SK-N-SH (cell line): Measurements from ENCODE around the gene EPB41L4B. TPM values are rescaled to one million over a fixed set of nuclear protein-coding genes. Genes with fewer than 3 reads are reported as not detected.

Experiments
- CTCF ChIA-PET: fragments of 300-600, 350-600 bp; formaldehyde crosslinking; extraction: SDS; loops from one replicate; lab custom pipeline; 2021; lab: Yijun Ruan, JAX
- POLR2A ChIA-PET: fragments of 350-600 bp; sonication (Branson Sonifier 250); formaldehyde crosslinking; extraction: SDS; loops from one replicate; lab custom pipeline; 2020; ENCODE audit warnings: antibody characterized with exemption, inconsistent platforms; lab: Yijun Ruan, JAX
- DNase-seq: peaks from one replicate; pipeline ENCODE4 v3.0.0; 2012
- H2AFZ ChIP-seq: fragments of 200-600 bp; sonication (generic); 2 replicates; pipeline ENCODE4 v1.8.1; 2016; ENCODE audit warnings: antibody characterized with exemption, mild to moderate bottlenecking, low read depth
- H3F3A ChIP-seq: fragments of 200-600 bp; sonication (generic); replicated peaks from 2 replicates; pipeline ENCODE3; 2016; ENCODE audit warnings: antibody characterized with exemption, mild to moderate bottlenecking; ENCODE audit not compliant: insufficient read depth
- H3K27ac ChIP-seq, 2 experiments: fragments of 200-500 bp in 1 of 2; fragments of 200-600 bp in 1 of 2; sonication (Bioruptor generic) in 1 of 2; sonication (generic), shearing (Covaris generic) in 1 of 2; 2 replicates each; pipeline versions ENCODE4 v1.5.1 to v1.6.1; 2014 to 2016; ENCODE audit warnings: low read depth in 2 of 2, inconsistent platforms in 1 of 2, low read length in 1 of 2, mild to moderate bottlenecking in 1 of 2, mixed read lengths in 1 of 2
- H3K27me3 ChIP-seq: fragments of 200-600 bp; sonication (generic), shearing (Covaris generic); 2 replicates; pipeline ENCODE4 v1.6.1; 2016; ENCODE audit warnings: mixed run types; ENCODE audit not compliant: insufficient read depth
- H3K36me3 ChIP-seq, 2 experiments: fragments of 200-500 bp in 1 of 2; fragments of 200-600 bp in 1 of 2; sonication (Bioruptor generic) in 1 of 2; sonication (generic) in 1 of 2; replicated peaks in 1 of 2; 2 replicates each; pipeline versions ENCODE3 to v1.5.1; 2014 to 2016; ENCODE audit warnings: low read length in 1 of 2, mild to moderate bottlenecking in 1 of 2; ENCODE audit not compliant: insufficient read depth in 2 of 2, control insufficient read depth in 1 of 2
- H3K4me1 ChIP-seq, 2 experiments: fragments of 200-500 bp in 1 of 2; fragments of 200-600 bp in 1 of 2; sonication (Bioruptor generic) in 1 of 2; sonication (generic), shearing (Covaris generic) in 1 of 2; 2 replicates each; pipeline versions ENCODE4 v1.5.1 to v1.6.1; 2014 to 2016; ENCODE audit warnings: low read depth in 1 of 2, low read length in 1 of 2, mixed run types in 1 of 2; ENCODE audit not compliant: insufficient read depth in 2 of 2, control insufficient read depth in 1 of 2
- H3K4me2 ChIP-seq: fragments of 200-600 bp; sonication (generic), shearing (Covaris generic); 2 replicates; pipeline ENCODE4 v1.6.1; 2017; ENCODE audit warnings: mixed run types
- H3K4me3 ChIP-seq, 2 experiments: fragments of 200-500 bp in 1 of 2; fragments of 200-600 bp in 1 of 2; sonication (Bioruptor generic) in 1 of 2; sonication (generic), shearing (Covaris generic) in 1 of 2; 2 replicates each; pipeline versions ENCODE4 v1.5.1 to v1.8.1; 2014 to 2016; ENCODE audit warnings: low read depth in 2 of 2, inconsistent platforms in 1 of 2, low read length in 1 of 2, mild to moderate bottlenecking in 1 of 2, mixed read lengths in 1 of 2, moderate library complexity in 1 of 2
- H3K79me2 ChIP-seq: fragments of 200-600 bp; sonication (generic); 2 replicates; pipeline ENCODE4 v1.8.1; 2017; ENCODE audit warnings: mild to moderate bottlenecking; ENCODE audit not compliant: insufficient read depth
- H3K9ac ChIP-seq: fragments of 200-600 bp; sonication (generic); 2 replicates; pipeline ENCODE4 v1.6.1; 2017; ENCODE audit warnings: mixed run types
- H3K9me2 ChIP-seq: fragments of 200-600 bp; sonication (generic); 2 replicates; pipeline ENCODE4 v1.6.1; 2017; ENCODE audit warnings: mixed run types
- H3K9me3 ChIP-seq: fragments of 200-600 bp; sonication (generic); 2 replicates; pipeline ENCODE4 v1.6.1; 2017; ENCODE audit warnings: mixed run types, mild to moderate bottlenecking, moderate library complexity
- H4K20me1 ChIP-seq: fragments of 200-600 bp; sonication (generic); 2 replicates; pipeline ENCODE4 v1.6.1; 2017; ENCODE audit warnings: mild to moderate bottlenecking, mixed run types; ENCODE audit not compliant: insufficient read depth
- CHD2 ChIP-seq: fragments of 150-350 bp; IDR thresholded peaks from 2 replicates; pipeline ENCODE4 v1.6.1; 2018; ENCODE audit warnings: low read length; ENCODE audit not compliant: partially characterized antibody
- EP300 ChIP-seq, 2 experiments: IDR thresholded peaks; 2 replicates each; pipeline versions ENCODE4 v1.4.0 to v1.6.1; 2012; ENCODE audit warnings: borderline replicate concordance in 1 of 2, low read depth in 1 of 2, low read length in 1 of 2
- FOXJ3 ChIP-seq: sonication (generic); formaldehyde crosslinking; IDR thresholded peaks from 2 replicates; pipeline ENCODE4 v1.5.1; 2020; ENCODE audit warnings: mild to moderate bottlenecking, missing genetic modification reagents
- FOXM1 ChIP-seq: IDR thresholded peaks from 2 replicates; pipeline ENCODE4 v1.4.0; 2012; ENCODE audit warnings: low read depth, mild to moderate bottlenecking
- GABPA ChIP-seq: IDR thresholded peaks from 2 replicates; pipeline ENCODE4 v1.4.0; 2012; ENCODE audit warnings: low read depth, mild to moderate bottlenecking
- GATA2 ChIP-seq: sonication (generic); formaldehyde crosslinking; IDR thresholded peaks from 2 replicates; pipeline ENCODE4 v1.5.0; 2020; ENCODE audit warnings: mild to moderate bottlenecking, missing genetic modification reagents
- IRF3 ChIP-seq: fragments of 150-350 bp; IDR thresholded peaks from 2 replicates; pipeline ENCODE4 v1.6.1; 2016; ENCODE audit warnings: mild to moderate bottlenecking, low read depth, low read length
- MXI1 ChIP-seq: IDR thresholded peaks from 2 replicates; pipeline ENCODE4 v1.6.1; 2012; ENCODE audit warnings: mild to moderate bottlenecking, low read depth, low read length, improper control_type of control experiment
- NFIC ChIP-seq: IDR thresholded peaks from 2 replicates; pipeline ENCODE4 v1.4.0; 2012; ENCODE audit warnings: borderline replicate concordance
- PBX3 ChIP-seq: IDR thresholded peaks from 2 replicates; pipeline ENCODE4; 2012
- POLR2AphosphoS5 ChIP-seq: IDR thresholded peaks from 2 replicates; pipeline ENCODE4 v1.6.1; 2012; ENCODE audit warnings: low read depth, low read length
- RAD21 ChIP-seq: IDR thresholded peaks from 2 replicates; pipeline ENCODE4 v1.6.1; 2012; ENCODE audit warnings: mild to moderate bottlenecking, low read length
- RCOR1 ChIP-seq: fragments of 150-350 bp; IDR thresholded peaks from 2 replicates; pipeline ENCODE4 v1.6.1; 2017; ENCODE audit warnings: antibody characterized with exemption, low read length
- RFX5 ChIP-seq: IDR thresholded peaks from 2 replicates; pipeline ENCODE4 v1.6.1; 2012; ENCODE audit warnings: mild to moderate bottlenecking, improper control_type of control experiment, low read length
- TAF1 ChIP-seq: IDR thresholded peaks from 2 replicates; pipeline ENCODE4 v1.6.1; 2012; ENCODE audit warnings: low read depth, mild to moderate bottlenecking, low read length, moderate library complexity, borderline replicate concordance
- TCF12 ChIP-seq: IDR thresholded peaks from 2 replicates; pipeline ENCODE4 v1.4.0; 2012
- TEAD4 ChIP-seq: IDR thresholded peaks from 2 replicates; pipeline ENCODE4 v1.4.0; 2012; ENCODE audit warnings: mild to moderate bottlenecking, borderline replicate concordance; ENCODE audit not compliant: insufficient read depth
- YY1 ChIP-seq: IDR thresholded peaks from 2 replicates; pipeline ENCODE4 v1.4.0; 2012; ENCODE audit warnings: low read depth, mild to moderate bottlenecking
- WGBS: methylation state at CpG from one replicate; pipeline ENCODE4 v1.1.6; 2017; ENCODE audit warnings: low lambda C conversion rate; 5-methylcytosine and 5-hydroxymethylcytosine counted together
- polyA plus RNA-seq, 3 experiments: library from polyadenylated mRNA; depleted of rRNA; stranded (reverse); fragments of >200 nt; gene quantifications; 2 replicates each; pipeline ENCODE4 v1.2.3, GENCODE V29; 2012

EPB41L4B gene
- polyA plus RNA-seq, 1 of the 3 experiments (the other 2 are of a cell fraction): 0.59 TPM

- no peak for TF ChIP-seq EP300 (IDR thresholded peaks at IDR 0.05; ENCODE audit: borderline replicate concordance in 1 of 2, low read depth in 1 of 2, low read length in 1 of 2)
- no peak for TF ChIP-seq YY1
- no peak for TF ChIP-seq FOXM1
- TF ChIP-seq POLR2AphosphoS5: no peak
- TF ChIP-seq RFX5: no peak
- TF ChIP-seq FOXJ3: no peak
- TF ChIP-seq GATA2 (CRISPR knock-in tag): no peak
- no peak for TF ChIP-seq TCF12
- TF ChIP-seq RCOR1: no peak
These were observed 158.2 kb downstream of the EPB41L4B start (continued) for GRCh38 chr9:109162677-109163076.

- Histone ChIP-seq H3F3A (no peaks in the 10 kb centered on the region), H4K20me1 (no peaks in the 10 kb centered on the region), H3K27me3 (no peaks in the 10 kb centered on the region), H3K36me3 (no peaks in the 10 kb centered on the region), H3K79me2 (no peaks in the 10 kb centered on the region), H3K4me3 (no peak overlapping the region)
- WGBS: 79% methylated on average over 3 of the region's 3 CpGs
- CTCF ChIA-PET: no interaction called here
- TF ChIP-seq GABPA: no peak
- TF ChIP-seq NFIC: no peak
- TF ChIP-seq TEAD4: no peak
- TF ChIP-seq PBX3: no peak
- TF ChIP-seq GATA2 (CRISPR knock-in tag): no peak
- no peak for TF ChIP-seq CHD2
- no peak for TF ChIP-seq RCOR1
- TF ChIP-seq FOXM1: no peak
- TF ChIP-seq, all 33 proteins: peak for 0
- Histone ChIP-seq H3K9me3 (no peaks in the 10 kb centered on the region), H3K9me2 (no peaks in the 10 kb centered on the region), H3K4me1 (peaks cover 0 to 7% of the 10 kb centered on the region in 2 experiments; a peak in 1 of 4 replicates), H3K9ac (no peak overlapping the region), H3K27ac (no peak overlapping the region), H3K4me2 (no peak overlapping the region), H2AFZ (no peak overlapping the region)
- no peak for DNase-seq
- POLR2A ChIA-PET: no interaction called here
These were observed 159.4 kb downstream of the EPB41L4B start for GRCh38 chr9:109161471-109161870.

- H3F3A ChIP-seq: no peaks in the 10 kb centered on the region
- H3K79me2 ChIP-seq: no peaks in the 10 kb centered on the region
- CTCF ChIA-PET: interaction anchor here (0.7 to 2.0 kb wide), 5 partner anchors 9 to 30 kb away, joined by 3 to 4 read pairs (median 3); no protein-coding TSS in a partner anchor
- H3K4me3 ChIP-seq: no peak overlapping the region
- H3K9me2 ChIP-seq: no peaks in the 10 kb centered on the region
- DNase-seq: no peak
- H3K27ac ChIP-seq: no peak overlapping the region
- H3K9me3 ChIP-seq: no peaks in the 10 kb centered on the region
- 85% methylated on average over 3 of the region's 4 CpGs for WGBS
- no peaks in the 10 kb centered on the region for H3K27me3 ChIP-seq
- POLR2A ChIA-PET: interaction anchor here (0.7 kb wide), 1 partner anchor 198 kb away, joined by 3 read pairs; no protein-coding TSS in a partner anchor
- no peak overlapping the region for H3K4me2 ChIP-seq
- no peak overlapping the region for H3K9ac ChIP-seq
- H2AFZ ChIP-seq: no peak overlapping the region
- TF ChIP-seq TAF1 (no peak), POLR2AphosphoS5 (no peak), IRF3 (no peak), RAD21 (no peak), MXI1 (no peak), TCF12 (no peak), CHD2 (no peak)
- peaks cover 0 to 3% of the 10 kb centered on the region in 2 experiments; a peak in 1 of 4 replicates for H3K4me1 ChIP-seq
- no peaks in the 10 kb centered on the region for H3K36me3 ChIP-seq
- H4K20me1 ChIP-seq: no peaks in the 10 kb centered on the region
These were observed 161.3 kb downstream of the EPB41L4B start for GRCh38 chr9:109159583-109159982.
